ENCODE results near the gene CCDC97. TPM values are rescaled to one million over a fixed set of nuclear protein-coding genes. Genes with fewer than 3 reads are reported as not detected.
A peak's percentile ranks its signal among the peaks of the same experiment; 100 is the strongest.

CCDC97 gene
- total and polyA plus RNA-seq, 5 donors from 2014 or later: 17.7 to 43.7 (median 20.1) TPM

- H3K36me3 Mint-ChIP-seq: peaks cover 55% of the 10 kb centered on the region
These were observed 15.6 kb upstream of the CCDC97 start for GRCh38 chr19:41294393-41294792.

GRCh38 chr19:41295499-41295898 is 14.5 kb upstream of the CCDC97 start:
- no peak for DNase-seq
- no peak overlapping the region for H3K4me3 Mint-ChIP-seq
- peaks cover 64% of the 10 kb centered on the region for H3K36me3 Mint-ChIP-seq
- H3K27ac Mint-ChIP-seq: peak overlapping the region in 2 of 3 donors; percentile 88 to 90
- Histone ChIP-seq H3K27ac (ENCODE audit: insufficient read depth, low read length, poor library complexity, severe bottlenecking) (no peak overlapping the region), H3K9me3 (ENCODE audit: control insufficient read depth in 2 of 2, low read length in 2 of 2) (no peaks in the 10 kb centered on the region), H3K4me1 (ENCODE audit: control insufficient read depth, insufficient read depth, low read length, poor library complexity, severe bottlenecking) (peaks cover 38% of the 10 kb centered on the region), H3K4me3 (ENCODE audit: low read depth, low read length) (no peak overlapping the region), H3K36me3 (ENCODE audit: control insufficient read depth, insufficient read depth, low read length) (peaks cover 94% of the 10 kb centered on the region), H3K27me3 (ENCODE audit: control insufficient read depth, insufficient read depth, low read length) (no peaks in the 10 kb centered on the region)
- peaks cover 11 to 57% (median 49%) of the 10 kb centered on the region in 4 donors for H3K4me1 Mint-ChIP-seq
- ATAC-seq (ENCODE audit: low read depth in 2 of 2): no peak
- H3K9me3 Mint-ChIP-seq: no peaks in the 10 kb centered on the region
- H3K27me3 Mint-ChIP-seq: no peaks in the 10 kb centered on the region

More at GRCh38 chr19:41294393-41294792, 15.6 kb upstream of the CCDC97 start:
- Histone ChIP-seq H3K27ac (ENCODE audit: insufficient read depth, low read length, poor library complexity, severe bottlenecking) (no peak overlapping the region), H3K4me1 (ENCODE audit: control insufficient read depth, insufficient read depth, low read length, poor library complexity, severe bottlenecking) (peaks cover 29% of the 10 kb centered on the region), H3K9me3 (ENCODE audit: control insufficient read depth in 2 of 2, low read length in 2 of 2) (no peaks in the 10 kb centered on the region), H3K4me3 (ENCODE audit: low read depth, low read length) (no peak overlapping the region), H3K27me3 (ENCODE audit: control insufficient read depth, insufficient read depth, low read length) (no peaks in the 10 kb centered on the region), H3K36me3 (ENCODE audit: control insufficient read depth, insufficient read depth, low read length) (peaks cover 93% of the 10 kb centered on the region)
- no peaks in the 10 kb centered on the region for H3K27me3 Mint-ChIP-seq
- H3K27ac Mint-ChIP-seq: peak overlapping the region in 2 of 3 donors; percentile 55 to 62
- DNase-seq: no peak
- no peak overlapping the region for H3K4me3 Mint-ChIP-seq
- no peak for ATAC-seq (ENCODE audit: low read depth in 2 of 2)
- peaks cover 11 to 46% (median 39%) of the 10 kb centered on the region in 4 donors for H3K4me1 Mint-ChIP-seq
- H3K9me3 Mint-ChIP-seq: no peaks in the 10 kb centered on the region

GRCh38 chr19:41296433-41296871 is 13.5 kb upstream of the CCDC97 start:
- peaks cover 11 to 66% (median 56%) of the 10 kb centered on the region in 4 donors for H3K4me1 Mint-ChIP-seq
- Histone ChIP-seq H3K9me3 (ENCODE audit: control insufficient read depth in 2 of 2, low read length in 2 of 2) (no peaks in the 10 kb centered on the region), H3K27ac (ENCODE audit: insufficient read depth, low read length, poor library complexity, severe bottlenecking) (peak overlapping the region; percentile 55), H3K4me3 (ENCODE audit: low read depth, low read length) (no peak overlapping the region), H3K4me1 (ENCODE audit: control insufficient read depth, insufficient read depth, low read length, poor library complexity, severe bottlenecking) (peaks cover 40% of the 10 kb centered on the region), H3K36me3 (ENCODE audit: control insufficient read depth, insufficient read depth, low read length) (peaks cover 95% of the 10 kb centered on the region), H3K27me3 (ENCODE audit: control insufficient read depth, insufficient read depth, low read length) (no peaks in the 10 kb centered on the region)
- ATAC-seq (ENCODE audit: low read depth in 2 of 2) (no peak), DNase-seq (no peak)
- no peak overlapping the region for H3K4me3 Mint-ChIP-seq
- H3K27ac Mint-ChIP-seq: peak overlapping the region; percentile 88 to 90 (median 89)
- no peaks in the 10 kb centered on the region for H3K27me3 Mint-ChIP-seq
- H3K9me3 Mint-ChIP-seq: no peaks in the 10 kb centered on the region
- H3K36me3 Mint-ChIP-seq: peaks cover 70% of the 10 kb centered on the region

GRCh38 chr19:41297628-41298347 is 12.2 kb upstream of the CCDC97 start:
- Mint-ChIP-seq H3K9me3 (no peaks in the 10 kb centered on the region), H3K27me3 (no peaks in the 10 kb centered on the region), H3K4me3 (peak overlapping the region in 1 of 4 donors; percentile 24), H3K4me1 (peaks cover 15 to 77% (median 66%) of the 10 kb centered on the region in 4 donors), H3K36me3 (peaks cover 75% of the 10 kb centered on the region), H3K27ac (peak overlapping the region; percentile 89 to 91 (median 90))
- H3K9me3 ChIP-seq (ENCODE audit: control insufficient read depth in 2 of 2, low read length in 2 of 2): no peaks in the 10 kb centered on the region
- ATAC-seq (ENCODE audit: low read depth in 2 of 2) (peak in 1 of 2 donors; percentile 19), DNase-seq (no peak)
- peaks cover 49% of the 10 kb centered on the region for H3K4me1 ChIP-seq (ENCODE audit: control insufficient read depth, insufficient read depth, low read length, poor library complexity, severe bottlenecking)
- H3K27me3 ChIP-seq (ENCODE audit: control insufficient read depth, insufficient read depth, low read length): no peaks in the 10 kb centered on the region
- H3K36me3 ChIP-seq (ENCODE audit: control insufficient read depth, insufficient read depth, low read length): peaks cover 88% of the 10 kb centered on the region
- H3K4me3 ChIP-seq (ENCODE audit: low read depth, low read length): no peak overlapping the region
- H3K27ac ChIP-seq (ENCODE audit: insufficient read depth, low read length, poor library complexity, severe bottlenecking): peak overlapping the region; percentile 55

GRCh38 chr19:41298348-41298964 is 11.5 kb upstream of the CCDC97 start:
- H3K27ac ChIP-seq (ENCODE audit: insufficient read depth, low read length, poor library complexity, severe bottlenecking): peak overlapping the region; percentile 55
- H3K27ac Mint-ChIP-seq: peak overlapping the region; percentile 89 to 91 (median 90)
- no peak overlapping the region for H3K4me3 Mint-ChIP-seq
- no peaks in the 10 kb centered on the region for H3K9me3 Mint-ChIP-seq
- H3K36me3 Mint-ChIP-seq: peaks cover 76% of the 10 kb centered on the region
- ATAC-seq (ENCODE audit: low read depth in 2 of 2) (no peak), DNase-seq (no peak)
- no peak overlapping the region for H3K4me3 ChIP-seq (ENCODE audit: low read depth, low read length)
- H3K27me3 Mint-ChIP-seq: no peaks in the 10 kb centered on the region
- no peaks in the 10 kb centered on the region for H3K27me3 ChIP-seq (ENCODE audit: control insufficient read depth, insufficient read depth, low read length)
- peaks cover 53% of the 10 kb centered on the region for H3K4me1 ChIP-seq (ENCODE audit: control insufficient read depth, insufficient read depth, low read length, poor library complexity, severe bottlenecking)
- peaks cover 88% of the 10 kb centered on the region for H3K36me3 ChIP-seq (ENCODE audit: control insufficient read depth, insufficient read depth, low read length)
- peaks cover 15 to 83% (median 68%) of the 10 kb centered on the region in 4 donors for H3K4me1 Mint-ChIP-seq
- H3K9me3 ChIP-seq (ENCODE audit: control insufficient read depth in 2 of 2, low read length in 2 of 2): no peaks in the 10 kb centered on the region

GRCh38 chr19:41299046-41299754 is 10.8 kb upstream of the CCDC97 start:
- Mint-ChIP-seq H3K27ac (peak overlapping the region; percentile 48 to 90 (median 89)), H3K27me3 (no peaks in the 10 kb centered on the region), H3K4me1 (peaks cover 15 to 91% (median 70%) of the 10 kb centered on the region in 4 donors), H3K36me3 (peaks cover 70% of the 10 kb centered on the region), H3K4me3 (peak overlapping the region in 3 of 4 donors; percentile 15 to 70 (median 50)), H3K9me3 (no peaks in the 10 kb centered on the region)
- H3K36me3 ChIP-seq (ENCODE audit: control insufficient read depth, insufficient read depth, low read length): peaks cover 88% of the 10 kb centered on the region
- ATAC-seq (ENCODE audit: low read depth in 2 of 2) (no peak), DNase-seq (no peak)
- no peaks in the 10 kb centered on the region for H3K27me3 ChIP-seq (ENCODE audit: control insufficient read depth, insufficient read depth, low read length)
- peak overlapping the region; percentile 28 for H3K4me3 ChIP-seq (ENCODE audit: low read depth, low read length)
- no peaks in the 10 kb centered on the region for H3K9me3 ChIP-seq (ENCODE audit: control insufficient read depth in 2 of 2, low read length in 2 of 2)
- H3K27ac ChIP-seq (ENCODE audit: insufficient read depth, low read length, poor library complexity, severe bottlenecking): peak overlapping the region; percentile 55
- peaks cover 55% of the 10 kb centered on the region for H3K4me1 ChIP-seq (ENCODE audit: control insufficient read depth, insufficient read depth, low read length, poor library complexity, severe bottlenecking)

GRCh38 chr19:41299755-41300089 is 10.2 kb upstream of the CCDC97 start:
- peak in 1 of 2 donors; percentile 25 for ATAC-seq (ENCODE audit: low read depth in 2 of 2)

More at GRCh38 chr19:41299755-41300089, 10.2 kb upstream of the CCDC97 start:
- peaks cover 60% of the 10 kb centered on the region for H3K4me1 ChIP-seq (ENCODE audit: control insufficient read depth, insufficient read depth, low read length, poor library complexity, severe bottlenecking)
- peak overlapping the region; percentile 28 for H3K4me3 ChIP-seq (ENCODE audit: low read depth, low read length)
- Mint-ChIP-seq H3K27ac (peak overlapping the region; percentile 48 to 90 (median 89)), H3K4me3 (peak overlapping the region in 2 of 4 donors; percentile 50 to 70), H3K4me1 (peaks cover 15 to 91% (median 73%) of the 10 kb centered on the region in 4 donors), H3K27me3 (no peaks in the 10 kb centered on the region), H3K9me3 (no peaks in the 10 kb centered on the region), H3K36me3 (peaks cover 68% of the 10 kb centered on the region)
- H3K9me3 ChIP-seq (ENCODE audit: control insufficient read depth in 2 of 2, low read length in 2 of 2): no peaks in the 10 kb centered on the region
- no peaks in the 10 kb centered on the region for H3K27me3 ChIP-seq (ENCODE audit: control insufficient read depth, insufficient read depth, low read length)
- H3K36me3 ChIP-seq (ENCODE audit: control insufficient read depth, insufficient read depth, low read length): peaks cover 88% of the 10 kb centered on the region
- peak in 1 of 3 donors; percentile 40 for DNase-seq
- peak overlapping the region; percentile 44 for H3K27ac ChIP-seq (ENCODE audit: insufficient read depth, low read length, poor library complexity, severe bottlenecking)

Measured in CD4-positive, CD25-positive, alpha-beta regulatory T cell (primary cell).